PFSK-1 (cell line): Measurements from ENCODE around the gene XPO6.

Experiments used
- FOXP2 ChIP-seq: optimal IDR thresholded peaks from 2 replicates; pipeline ENCODE3; 2011; ENCODE audit warnings: borderline replicate concordance, control low read depth, inconsistent platforms; ENCODE audit not compliant: insufficient read depth; ENCODE audit errors: extremely low read length, extremely low read depth
- POLR2AphosphoS5 ChIP-seq: IDR thresholded peaks from 2 replicates; pipeline ENCODE4 v1.6.1; 2012; ENCODE audit warnings: low read depth, mild to moderate bottlenecking, control low read depth, low read length, moderate library complexity
- SIN3A ChIP-seq: IDR thresholded peaks from 2 replicates; pipeline ENCODE4 v1.6.1; 2012; ENCODE audit warnings: mild to moderate bottlenecking, low read length, moderate library complexity, borderline replicate concordance; ENCODE audit not compliant: insufficient read depth
- TAF1 ChIP-seq: IDR thresholded peaks from 2 replicates; pipeline ENCODE4 v1.6.1; 2012; ENCODE audit warnings: low read length, control low read depth, borderline replicate concordance; ENCODE audit not compliant: insufficient read depth
- TF ChIP-seq, protein P1 (sequence below), 2 experiments: IDR thresholded peaks; 2 replicates each; pipeline versions ENCODE4 v1.6.1 to v1.8.0; 2011 to 2012; ENCODE audit warnings: low read depth in 2 of 2, low read length in 2 of 2, control low read depth in 1 of 2, inconsistent platforms in 1 of 2, mild to moderate bottlenecking in 1 of 2, moderate library complexity in 1 of 2; ENCODE audit not compliant: insufficient read depth in 1 of 2

XPO6 gene

DNA sequence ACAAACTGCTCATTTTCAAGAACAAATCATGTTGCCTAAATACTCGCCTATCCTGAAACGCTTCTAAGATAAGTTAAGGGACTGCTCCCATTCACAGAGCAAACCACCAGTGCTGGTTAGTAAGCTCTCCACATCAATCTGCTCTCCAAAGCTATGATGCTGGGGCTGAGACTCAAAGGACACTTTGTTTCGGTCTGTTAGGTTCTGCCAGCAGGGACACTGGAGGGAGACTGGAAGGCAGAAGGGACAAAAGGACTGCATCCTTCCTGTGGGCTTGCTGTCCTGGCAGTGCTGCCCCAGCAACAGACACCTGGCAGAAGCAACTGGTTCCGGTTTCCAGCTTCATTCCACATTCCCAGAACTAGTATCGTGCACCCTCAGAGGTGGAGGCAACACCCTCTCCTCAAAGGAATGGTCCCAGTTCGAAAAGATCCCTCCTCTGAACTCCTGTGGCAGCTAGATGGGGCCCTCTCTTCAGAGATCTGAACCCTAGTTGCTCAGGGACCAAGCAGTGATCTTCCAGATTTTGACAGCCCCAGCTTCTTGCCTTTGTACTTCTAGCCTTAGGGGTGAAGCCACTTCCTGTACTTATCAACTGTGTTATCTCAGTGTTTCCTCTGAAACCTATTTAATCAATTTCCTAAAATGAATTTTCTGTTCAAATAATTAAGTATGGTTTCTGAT, 74.9 kb downstream of the XPO6 start:
- TF ChIP-seq SIN3A, result no peak
- no peak for TF ChIP-seq TAF1
- TF ChIP-seq FOXP2, result no peak
- TF ChIP-seq, protein P1, sequence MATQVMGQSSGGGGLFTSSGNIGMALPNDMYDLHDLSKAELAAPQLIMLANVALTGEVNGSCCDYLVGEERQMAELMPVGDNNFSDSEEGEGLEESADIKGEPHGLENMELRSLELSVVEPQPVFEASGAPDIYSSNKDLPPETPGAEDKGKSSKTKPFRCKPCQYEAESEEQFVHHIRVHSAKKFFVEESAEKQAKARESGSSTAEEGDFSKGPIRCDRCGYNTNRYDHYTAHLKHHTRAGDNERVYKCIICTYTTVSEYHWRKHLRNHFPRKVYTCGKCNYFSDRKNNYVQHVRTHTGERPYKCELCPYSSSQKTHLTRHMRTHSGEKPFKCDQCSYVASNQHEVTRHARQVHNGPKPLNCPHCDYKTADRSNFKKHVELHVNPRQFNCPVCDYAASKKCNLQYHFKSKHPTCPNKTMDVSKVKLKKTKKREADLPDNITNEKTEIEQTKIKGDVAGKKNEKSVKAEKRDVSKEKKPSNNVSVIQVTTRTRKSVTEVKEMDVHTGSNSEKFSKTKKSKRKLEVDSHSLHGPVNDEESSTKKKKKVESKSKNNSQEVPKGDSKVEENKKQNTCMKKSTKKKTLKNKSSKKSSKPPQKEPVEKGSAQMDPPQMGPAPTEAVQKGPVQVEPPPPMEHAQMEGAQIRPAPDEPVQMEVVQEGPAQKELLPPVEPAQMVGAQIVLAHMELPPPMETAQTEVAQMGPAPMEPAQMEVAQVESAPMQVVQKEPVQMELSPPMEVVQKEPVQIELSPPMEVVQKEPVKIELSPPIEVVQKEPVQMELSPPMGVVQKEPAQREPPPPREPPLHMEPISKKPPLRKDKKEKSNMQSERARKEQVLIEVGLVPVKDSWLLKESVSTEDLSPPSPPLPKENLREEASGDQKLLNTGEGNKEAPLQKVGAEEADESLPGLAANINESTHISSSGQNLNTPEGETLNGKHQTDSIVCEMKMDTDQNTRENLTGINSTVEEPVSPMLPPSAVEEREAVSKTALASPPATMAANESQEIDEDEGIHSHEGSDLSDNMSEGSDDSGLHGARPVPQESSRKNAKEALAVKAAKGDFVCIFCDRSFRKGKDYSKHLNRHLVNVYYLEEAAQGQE (IDR thresholded peaks at IDR 0.05; ENCODE audit: insufficient read depth in 1 of 2, low read depth in 2 of 2, low read length in 2 of 2), result no peak
- TF ChIP-seq POLR2AphosphoS5, result no peak

DNA sequence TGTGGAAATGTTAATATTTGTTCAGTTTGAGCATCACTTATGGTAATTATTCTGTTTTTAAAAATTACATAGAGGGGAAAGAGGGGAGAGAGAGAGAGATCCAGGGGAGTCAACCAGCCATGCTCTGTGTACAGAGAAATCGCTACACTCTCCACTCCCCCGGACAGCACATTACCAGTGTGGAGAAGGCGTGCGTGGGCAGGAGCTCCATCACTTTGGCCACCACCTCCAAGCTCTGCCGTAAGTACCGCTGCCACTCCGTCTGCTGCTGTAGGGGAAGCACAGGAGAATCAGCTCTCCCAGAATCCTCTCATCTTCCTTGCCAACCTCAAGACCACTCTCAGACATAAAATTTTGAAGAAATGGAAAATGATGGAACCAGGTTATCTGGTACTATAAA, 78.1 kb downstream of the XPO6 start:
- TF ChIP-seq POLR2AphosphoS5, result no peak
- TF ChIP-seq, protein P1 (IDR thresholded peaks at IDR 0.05; ENCODE audit: insufficient read depth in 1 of 2, low read depth in 2 of 2, low read length in 2 of 2), result no peak
- TF ChIP-seq SIN3A, result no peak
- no peak for TF ChIP-seq TAF1
- no peak for TF ChIP-seq FOXP2

DNA sequence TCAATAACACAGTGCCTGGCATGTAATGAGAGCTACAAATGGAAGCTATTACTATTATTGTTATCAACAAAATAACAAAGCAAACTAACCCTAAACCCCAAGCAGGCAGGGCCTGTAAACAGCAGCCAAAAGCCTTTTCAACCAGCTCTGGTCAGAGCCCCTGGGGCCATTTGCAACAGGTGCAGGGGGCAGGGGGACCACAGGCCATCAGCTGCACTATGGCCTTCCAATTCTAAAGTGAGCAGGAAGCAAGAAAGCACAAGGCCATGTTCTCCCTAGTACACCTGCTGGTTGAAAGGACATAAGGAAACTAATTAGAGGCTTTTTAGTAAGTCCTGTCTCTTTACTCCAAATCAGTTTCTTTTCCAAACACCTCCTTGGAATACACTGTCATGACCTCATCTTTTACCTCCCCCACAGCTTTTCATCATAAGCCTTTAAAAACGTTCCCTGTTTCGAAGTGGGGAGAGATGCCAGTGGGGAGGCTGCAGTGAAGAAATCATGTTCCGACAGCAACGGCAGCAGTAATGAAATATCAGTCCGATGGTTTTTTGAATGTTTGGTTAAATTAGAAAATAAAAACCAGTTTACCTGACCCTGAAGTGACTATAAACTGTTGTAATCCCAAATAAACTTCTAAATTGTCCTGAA, 79.9 kb downstream of the XPO6 start:
- TF ChIP-seq, protein P1 (IDR thresholded peaks at IDR 0.05; ENCODE audit: insufficient read depth in 1 of 2, low read depth in 2 of 2, low read length in 2 of 2), result no peak
- no peak for TF ChIP-seq FOXP2
- no peak for TF ChIP-seq SIN3A
- TF ChIP-seq POLR2AphosphoS5, result no peak
- no peak for TF ChIP-seq TAF1

DNA sequence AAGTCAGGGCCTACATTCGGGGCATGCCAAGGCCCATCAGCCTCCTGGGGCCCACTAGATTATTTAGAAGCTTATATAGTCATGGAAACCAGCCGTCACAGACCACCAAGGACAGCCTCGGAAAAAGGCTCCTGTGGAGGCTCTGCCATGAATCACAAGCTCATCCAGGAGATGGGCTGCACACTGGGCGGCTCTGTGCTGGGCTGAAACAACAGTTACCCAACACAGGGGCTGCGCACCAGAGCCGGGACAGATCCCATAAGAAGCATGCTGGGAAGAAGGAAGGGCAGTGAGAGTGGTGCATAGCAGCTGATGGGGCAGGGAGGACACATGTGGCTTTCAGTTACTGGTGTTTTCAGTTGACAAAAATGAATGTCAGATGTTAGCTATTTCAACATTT, 80.6 kb downstream of the XPO6 start:
- TF ChIP-seq TAF1 (no peak), SIN3A (no peak), POLR2AphosphoS5 (no peak), FOXP2 (no peak)
- TF ChIP-seq, protein P1 (IDR thresholded peaks at IDR 0.05; ENCODE audit: insufficient read depth in 1 of 2, low read depth in 2 of 2, low read length in 2 of 2), result no peak
